ENCODE results near the gene SYNE1. TPM values are rescaled to one million over a fixed set of nuclear protein-coding genes. Genes with fewer than 3 reads are reported as not detected.

The SYNE1 gene
- total RNA-seq, 1 donor from 2014 or later, result 31.3 TPM

- DNase-seq (ENCODE audit: low spot score), result no peak
- ATAC-seq, result peak; percentile 48
Observed at GRCh38 chr6:152206072-152206818, 430.9 kb downstream of the SYNE1 start.

- ATAC-seq (no peak), DNase-seq (ENCODE audit: low spot score) (no peak)
Observed at GRCh38 chr6:152204591-152204990, 432.6 kb downstream of the SYNE1 start.

GRCh38 chr6:152201120-152201519 is 436.0 kb downstream of the SYNE1 start:
- ATAC-seq, result no peak
- no peak for DNase-seq (ENCODE audit: low spot score)

DNA sequence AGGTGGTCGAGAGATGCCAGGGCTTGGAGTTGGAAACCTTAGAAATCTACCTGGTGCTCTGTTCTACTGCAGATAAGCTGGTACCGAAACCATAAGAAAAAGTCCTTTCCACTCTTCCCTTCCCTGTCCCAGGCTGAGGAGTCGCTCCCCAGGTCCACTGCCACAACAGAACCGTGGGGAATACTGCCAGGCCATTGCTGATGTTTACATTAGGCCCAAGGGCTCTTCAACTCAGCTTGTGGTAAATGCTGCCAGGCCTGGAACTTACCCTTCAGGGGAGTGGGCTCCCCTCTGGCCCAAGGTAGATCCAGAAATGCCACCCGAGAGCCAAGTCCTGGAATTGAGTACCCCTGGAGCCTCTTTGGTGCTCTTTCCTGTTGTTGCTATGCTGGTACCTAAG is 441.3 kb downstream of the SYNE1 start:
- DNase-seq (ENCODE audit: low spot score) (no peak), ATAC-seq (no peak)

DNA sequence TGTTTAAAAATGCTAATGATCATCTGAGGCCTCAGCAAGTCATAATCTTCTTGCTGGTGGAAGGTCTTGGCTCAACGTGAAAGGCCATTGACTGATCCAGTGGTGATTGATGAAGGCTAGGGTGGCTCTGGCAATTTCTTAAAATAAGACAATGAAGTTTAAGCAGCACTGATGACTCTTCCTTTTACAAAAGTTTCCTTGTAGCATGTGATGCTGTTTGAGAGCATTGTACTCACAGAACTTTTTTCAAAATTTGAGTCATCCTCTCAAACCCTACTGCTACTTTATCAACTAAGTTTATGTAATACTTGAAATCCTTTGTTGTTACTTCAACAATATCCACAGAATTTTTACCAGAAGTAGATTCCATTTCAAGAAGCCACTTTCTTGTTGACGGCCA is 447.4 kb downstream of the SYNE1 start:
- ATAC-seq, result no peak
- no peak for DNase-seq (ENCODE audit: low spot score)

DNA sequence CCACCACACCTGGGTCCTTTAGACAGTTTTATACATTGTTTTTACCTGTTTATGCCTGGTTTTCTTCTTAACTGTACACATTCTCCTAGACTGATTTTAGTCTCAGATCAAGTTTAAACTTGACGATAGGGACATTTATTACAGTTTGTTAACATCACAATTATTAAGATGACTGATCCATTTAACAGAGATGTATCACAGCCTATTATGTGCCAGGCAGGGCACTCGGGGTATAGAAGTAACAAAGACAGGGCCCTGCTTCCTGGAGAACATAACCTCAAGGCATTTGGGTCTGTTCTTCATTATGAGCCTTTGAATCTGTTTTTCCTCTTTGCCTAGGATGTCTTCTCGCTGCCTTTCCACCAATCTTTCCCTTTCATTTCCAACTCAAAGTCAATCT is 449.2 kb downstream of the SYNE1 start:
- ATAC-seq, result no peak
- no peak for DNase-seq (ENCODE audit: low spot score)

- DNase-seq (ENCODE audit: low spot score) (no peak), ATAC-seq (no peak)
Observed at GRCh38 chr6:152186840-152187239, 450.3 kb downstream of the SYNE1 start.

DNA sequence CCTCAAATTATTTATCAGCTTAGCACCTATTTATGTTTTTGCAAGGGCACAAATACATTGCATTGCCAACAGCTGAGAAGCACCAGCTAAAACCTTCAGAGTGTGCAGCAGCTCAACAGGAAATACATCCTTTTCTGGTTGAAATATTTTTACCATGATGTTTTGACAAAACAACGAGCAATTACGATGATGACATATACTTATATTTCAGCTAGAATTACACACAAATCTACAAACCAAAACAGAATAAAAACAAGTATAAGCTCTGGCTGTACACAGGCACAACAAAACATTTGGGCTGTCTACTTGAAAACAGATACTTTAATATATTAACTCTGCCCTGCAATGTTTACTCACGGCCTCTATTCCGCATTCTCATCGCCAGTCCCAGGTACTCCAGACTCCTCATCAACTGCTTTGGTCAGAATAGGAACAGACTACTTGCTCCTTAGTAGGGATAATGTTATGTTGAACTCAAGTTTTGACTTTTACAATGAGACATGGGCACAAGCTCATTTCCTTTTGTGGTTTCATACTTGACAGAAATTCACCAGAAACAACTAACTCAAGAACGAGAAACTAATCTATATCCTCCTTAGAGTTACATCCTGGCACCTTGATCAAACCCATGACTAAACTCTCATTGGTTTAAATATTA is 452.1 kb downstream of the SYNE1 start:
- DNase-seq (ENCODE audit: low spot score), result no peak
- no peak for ATAC-seq

GRCh38 chr6:152184573-152184916 is 452.6 kb downstream of the SYNE1 start:
- ATAC-seq (no peak), DNase-seq (ENCODE audit: low spot score) (no peak)

- ATAC-seq (no peak), DNase-seq (ENCODE audit: low spot score) (no peak)
Observed at GRCh38 chr6:152180601-152181000, 456.6 kb downstream of the SYNE1 start.

DNA sequence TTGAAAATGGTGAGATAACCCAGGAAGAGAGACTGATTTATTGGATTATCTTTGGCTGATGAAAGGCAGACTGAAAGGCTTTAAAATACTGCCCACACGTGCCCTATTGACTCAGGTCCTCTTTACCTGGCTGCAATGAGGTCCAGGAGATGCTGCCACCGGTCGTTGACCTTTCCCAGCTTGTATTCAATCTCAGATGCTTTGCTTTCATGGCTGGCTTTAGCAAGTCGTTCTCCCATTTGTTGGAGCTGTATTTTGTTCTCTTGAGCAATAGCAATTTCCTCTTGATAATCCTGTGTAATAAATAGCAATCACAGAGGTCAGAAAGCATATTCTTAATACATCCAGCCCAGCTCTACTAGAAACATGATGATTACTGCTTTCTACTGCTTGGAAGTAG is 460.9 kb downstream of the SYNE1 start:
- peak; percentile 50 for DNase-seq (ENCODE audit: low spot score)
- peak; percentile 94 for ATAC-seq

GRCh38 chr6:152173957-152174356 is 463.2 kb downstream of the SYNE1 start:
- ATAC-seq (no peak), DNase-seq (ENCODE audit: low spot score) (no peak)

DNA sequence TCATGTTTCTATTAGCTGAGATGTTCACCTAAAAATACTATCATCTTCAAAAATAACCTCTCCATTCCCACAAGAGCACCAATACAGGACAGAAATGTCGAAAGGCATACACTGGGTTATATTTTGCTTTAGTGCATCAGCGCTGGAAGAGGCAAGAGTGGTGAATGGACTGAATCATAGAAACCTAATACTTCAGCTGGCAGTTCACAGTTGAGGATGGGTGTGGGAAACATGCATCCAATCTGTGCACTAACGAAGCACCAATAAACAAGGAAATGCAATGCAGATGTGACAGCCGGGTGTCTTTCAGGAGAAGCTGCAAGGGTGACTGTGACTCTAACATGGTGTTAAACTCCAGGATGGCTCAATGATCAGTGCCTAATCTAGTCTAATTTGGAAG is 463.8 kb downstream of the SYNE1 start:
- ATAC-seq, result no peak
- DNase-seq (ENCODE audit: low spot score), result no peak

DNA sequence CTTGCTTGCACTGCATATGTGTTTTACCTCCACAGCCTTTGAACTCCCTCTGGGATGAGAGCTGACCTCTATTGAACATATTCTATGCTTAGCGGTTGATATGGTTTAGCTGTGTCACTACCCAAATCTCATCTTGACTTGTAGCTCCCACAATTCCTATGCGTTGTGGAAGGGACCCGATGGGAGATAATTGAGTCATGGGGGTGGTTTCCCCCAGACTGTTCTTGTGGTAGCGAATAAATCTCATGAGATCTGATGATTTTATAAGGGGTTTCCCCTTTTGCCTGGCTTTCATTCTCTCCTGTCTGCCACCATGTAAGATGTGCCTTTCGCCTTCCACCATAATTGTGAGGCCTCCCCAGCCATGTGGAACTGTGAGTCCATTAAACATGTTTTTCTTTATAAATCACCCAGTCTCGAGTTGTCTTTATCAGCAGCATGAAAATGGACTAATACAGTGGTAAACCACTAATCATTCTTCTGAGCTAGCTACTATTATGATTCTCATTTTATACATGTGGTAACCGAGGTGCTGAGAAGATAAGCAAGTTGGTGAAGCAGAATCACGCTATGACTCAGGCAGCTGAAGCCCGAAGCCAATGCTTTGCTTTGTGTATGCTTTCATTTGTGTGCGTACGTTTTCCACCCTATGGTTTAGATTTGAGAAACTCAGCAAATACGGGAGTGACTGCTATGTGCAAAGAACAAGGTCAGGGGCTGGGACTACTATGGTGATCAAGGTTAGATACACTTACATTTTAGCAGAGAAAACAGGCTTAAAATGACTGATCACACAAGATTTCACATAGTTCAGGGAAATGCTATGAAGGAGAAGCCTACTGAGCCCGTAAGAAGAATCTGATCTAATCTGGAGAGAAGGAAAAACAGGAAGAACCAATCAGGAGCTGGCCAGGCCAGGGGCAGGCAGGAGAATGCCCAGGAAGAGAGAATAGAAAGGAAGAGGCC is 466.2 kb downstream of the SYNE1 start:
- ATAC-seq (no peak), DNase-seq (ENCODE audit: low spot score) (no peak)

DNA sequence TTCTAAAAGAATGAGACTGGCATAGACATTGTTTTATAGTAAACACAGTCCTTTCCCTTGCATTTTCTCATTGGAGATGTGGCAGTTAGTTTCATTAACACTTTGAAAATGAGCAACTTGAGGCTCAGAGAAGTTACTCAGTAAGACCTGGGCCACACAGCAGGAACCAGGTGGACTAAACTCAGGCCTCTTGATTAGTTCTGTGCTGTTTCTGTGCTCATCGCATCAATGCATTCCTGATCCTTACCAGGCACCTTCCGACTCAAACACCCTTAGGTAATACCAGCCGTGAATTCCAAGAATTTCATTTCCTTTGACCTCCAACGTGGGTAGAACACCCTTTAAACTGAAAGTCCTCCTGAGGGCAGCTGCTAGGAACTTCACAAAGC is 466.9 kb downstream of the SYNE1 start:
- ATAC-seq, result no peak
- DNase-seq (ENCODE audit: low spot score), result no peak

DNA sequence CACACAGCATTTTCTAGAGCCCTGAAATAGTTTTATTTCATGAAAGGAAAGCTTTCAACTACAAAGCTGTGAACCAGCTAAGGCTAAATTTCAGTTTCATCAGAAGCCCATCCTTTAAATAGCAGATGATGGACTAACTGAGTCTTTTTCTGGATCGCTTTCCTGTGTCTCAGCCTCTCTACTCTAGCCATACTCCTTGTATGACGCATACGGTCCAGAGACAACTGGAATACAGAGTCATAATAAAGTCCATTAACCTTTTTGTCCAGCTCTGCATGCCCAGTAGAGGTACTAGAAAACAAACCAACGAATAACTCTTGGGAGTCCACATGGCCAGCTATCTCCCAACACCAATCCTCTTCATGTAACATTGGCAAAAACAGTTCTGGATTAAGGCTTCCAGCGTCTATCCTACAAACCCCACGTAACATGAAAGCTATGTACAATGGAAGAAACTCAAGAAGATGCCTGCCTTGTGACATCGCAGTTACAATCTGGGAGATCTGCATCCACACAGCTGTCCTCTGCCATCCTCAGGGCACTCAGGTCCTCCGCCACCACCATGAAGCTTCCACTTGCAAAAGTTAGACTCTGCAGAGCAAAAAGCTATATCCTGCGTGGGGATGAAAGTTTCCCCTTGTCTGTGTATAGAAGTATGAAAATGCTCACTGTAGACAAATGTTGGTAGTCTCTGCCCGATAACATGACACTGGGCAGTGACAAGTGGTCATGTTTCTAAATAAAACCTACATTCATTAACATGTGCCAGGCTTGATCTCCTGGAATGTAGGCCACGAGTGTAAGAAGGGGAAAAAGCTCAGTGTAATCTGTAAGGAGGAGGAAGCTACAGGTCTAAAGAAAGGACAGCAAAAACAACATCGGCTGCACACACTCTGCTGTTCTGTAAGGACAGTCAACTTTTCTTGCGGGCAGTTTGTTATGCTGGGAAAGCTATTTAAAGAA is 469.2 kb downstream of the SYNE1 start:
- ATAC-seq, result no peak
- no peak for DNase-seq (ENCODE audit: low spot score)

- no peak for DNase-seq (ENCODE audit: low spot score)
- ATAC-seq, result no peak
Observed at GRCh38 chr6:152166897-152167296, 470.3 kb downstream of the SYNE1 start.

DNA sequence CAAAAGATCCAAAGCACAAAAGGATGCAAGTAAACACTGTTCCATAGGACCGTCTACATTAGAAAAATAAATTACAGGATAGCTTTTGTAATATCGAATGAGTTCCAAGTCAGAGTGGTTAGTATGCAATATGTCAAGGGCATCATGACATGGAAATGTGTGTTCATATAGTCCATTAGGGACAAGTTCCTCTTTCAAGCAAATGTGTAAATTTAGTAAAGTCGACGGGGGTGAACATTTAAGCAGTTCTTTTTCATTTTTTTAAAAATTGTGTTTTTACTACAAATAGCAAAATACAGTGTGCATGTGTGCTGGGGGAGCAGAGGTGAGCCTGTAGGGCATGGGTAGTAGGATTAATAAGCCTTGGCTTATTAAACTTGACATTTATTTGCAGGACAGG is 470.7 kb downstream of the SYNE1 start:
- DNase-seq (ENCODE audit: low spot score) (no peak), ATAC-seq (no peak)

- DNase-seq (ENCODE audit: low spot score), result no peak
- no peak for ATAC-seq
Observed at GRCh38 chr6:152164957-152165356, 472.2 kb downstream of the SYNE1 start.

DNA sequence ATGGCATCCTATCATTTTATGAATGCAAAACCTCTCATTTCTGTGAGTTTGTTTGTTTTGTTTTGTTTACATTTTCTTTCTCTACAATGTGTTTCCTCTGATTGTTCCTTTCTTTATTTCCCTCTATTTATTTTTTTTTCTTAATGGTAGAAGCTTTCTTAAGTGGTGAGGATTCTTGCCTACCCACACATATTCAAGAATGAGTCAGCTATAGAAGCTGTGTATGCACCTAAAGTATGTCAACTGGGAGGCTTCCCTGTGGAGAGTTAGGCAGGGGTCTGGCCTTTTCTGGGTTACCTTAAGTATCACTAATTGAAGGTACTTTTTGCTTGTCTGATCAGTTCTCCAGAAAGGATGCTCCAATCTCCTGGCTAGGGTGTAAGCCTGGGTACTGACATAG is 475.7 kb downstream of the SYNE1 start:
- DNase-seq (ENCODE audit: low spot score) (no peak), ATAC-seq (no peak)

DNA sequence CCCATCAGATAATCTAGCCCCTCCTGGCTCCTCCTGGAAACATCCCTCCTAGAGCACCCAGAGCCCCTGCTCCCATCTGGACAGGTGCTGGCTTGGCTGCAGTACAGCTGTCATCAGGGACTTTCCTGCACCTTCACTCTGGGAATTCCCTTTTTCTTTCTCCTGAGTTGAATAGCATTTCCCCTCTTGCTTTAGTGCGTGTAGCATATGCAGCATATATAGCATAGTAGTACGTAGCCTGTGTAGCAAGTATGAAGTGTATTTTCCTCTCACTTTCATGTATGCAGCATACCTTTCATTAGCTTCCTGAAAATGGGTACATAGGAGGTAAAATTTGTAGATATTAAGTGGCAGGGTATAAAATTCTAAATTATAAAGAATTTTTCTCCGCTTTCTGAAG is 476.8 kb downstream of the SYNE1 start:
- DNase-seq (ENCODE audit: low spot score) (no peak), ATAC-seq (no peak)
